ENCODE results near the gene KLHL17. TPM values are rescaled to one million over a fixed set of nuclear protein-coding genes. Genes with fewer than 3 reads are reported as not detected.
"Not testable (repeated sequence)": the region's sequence is repeated elsewhere in the genome, so short reads cannot be mapped to it uniquely, and the experiment has no call there.

Gene KLHL17
- polyA plus RNA-seq, 2 of the 4 experiments (the other 2 are of a cell fraction) = 5.7 to 21.6 TPM

GRCh38 chr1:976791-977190, 16.4 kb downstream of the KLHL17 start:
- H3K4me2 ChIP-seq = peak overlapping the region; percentile 82
- TF ChIP-seq GATA3 (IDR thresholded peaks at IDR 0.05; ENCODE audit: borderline replicate concordance) = peak; percentile 62
- no CpG with 5 or more reads among the region's 39 CpGs for WGBS (ENCODE audit: missing lambda C conversion rate)
- H3K27ac ChIP-seq = peak overlapping the region in 1 of 2 experiments; percentile 90; a peak in 3 of 6 replicates
- CTCF ChIA-PET = interaction anchor here (0.9 to 3.7 kb wide), 10 partner anchors 10 to 110 kb away, joined by 3 to 26 read pairs (median 4); partner anchors contain the start of gene PLEKHN1
- not testable (repeated sequence) for FAIRE-seq; DNase-seq (ENCODE audit: low read depth in 1 of 2, low spot score in 1 of 2); H3K9me3 ChIP-seq; ATAC-seq; H3K4me1 ChIP-seq
- H3K4me3 ChIP-seq = peak overlapping the region; percentile 38; the same call in 1 of the 3 replicates
- POLR2A ChIA-PET = interaction anchor here (0.9 to 1.4 kb wide), 5 partner anchors 9 to 36 kb away, joined by 3 to 14 read pairs (median 4); partner anchors contain the start of genes NOC2L and PLEKHN1

GRCh38 chr1:978069-978834, 17.9 kb downstream of the KLHL17 start:
- no peak overlapping the region for H3K4me3 ChIP-seq
- TF ChIP-seq SMC3 (IDR thresholded peaks at IDR 0.05) = no peak
- TF ChIP-seq E2F6 (IDR thresholded peaks at IDR 0.05; ENCODE audit: borderline replicate concordance, low read depth) = no peak
- TF ChIP-seq RARB (CRISPR knock-in tag; IDR thresholded peaks at IDR 0.05) = no peak
- TF ChIP-seq PHF8 (IDR thresholded peaks at IDR 0.05; ENCODE audit: borderline replicate concordance, low read depth) = no peak
- TF ChIP-seq BHLHE40 (IDR thresholded peaks at IDR 0.05; ENCODE audit: low read depth, low read length) = no peak
- no peak for TF ChIP-seq CTCF (IDR thresholded peaks at IDR 0.05)
- TF ChIP-seq GATA3 (IDR thresholded peaks at IDR 0.05; ENCODE audit: borderline replicate concordance) = no peak
- no peak for TF ChIP-seq HOXA7 (CRISPR knock-in tag; IDR thresholded peaks at IDR 0.05)
- no peak for TF ChIP-seq HES2 (IDR thresholded peaks at IDR 0.05)
- no peak for TF ChIP-seq PBX3 (IDR thresholded peaks at IDR 0.05)
- TF ChIP-seq SREBF2 (IDR thresholded peaks at IDR 0.05) = no peak
- no peak for TF ChIP-seq EHF (CRISPR knock-in tag; IDR thresholded peaks at IDR 0.05)
- TF ChIP-seq KDM5A (IDR thresholded peaks at IDR 0.05) = no peak
- TF ChIP-seq CHD2 (IDR thresholded peaks at IDR 0.05; ENCODE audit: low read length, partially characterized antibody) = no peak
- no peak for TF ChIP-seq FOSL2 (IDR thresholded peaks at IDR 0.05)
- no peak for TF ChIP-seq FOSL2 (CRISPR knock-in tag; IDR thresholded peaks at IDR 0.05)
- no peak for TF ChIP-seq FOSB (CRISPR knock-in tag; IDR thresholded peaks at IDR 0.05)
- TF ChIP-seq REST (IDR thresholded peaks at IDR 0.05) = no peak
- TF ChIP-seq EHMT2 (IDR thresholded peaks at IDR 0.05; ENCODE audit: low read depth) = no peak
- DNase-seq (ENCODE audit: low read depth in 1 of 2, low spot score in 1 of 2) = no peak
- H3K4me2 ChIP-seq = peak overlapping the region; percentile 48; the same call in 1 of the 3 replicates
- 0 out of 6 replicates have a peak, but pooled peaks of 1 of the 2 experiments have one; percentile 10 for ATAC-seq
- CTCF ChIA-PET = no interaction called here
- POLR2A ChIA-PET = no interaction called here
- no peak for FAIRE-seq
- peaks cover 7% of the 10 kb centered on the region; the same call in 1 of the 3 replicates for H3K4me1 ChIP-seq
- no peaks in the 10 kb centered on the region for H3K9me3 ChIP-seq
- 0 out of 6 replicates have a peak overlapping the region, but pooled peaks of 1 of the 2 experiments have one; percentile 66 for H3K27ac ChIP-seq
- 67% methylated on average over 20 of the region's 44 CpGs for WGBS (ENCODE audit: missing lambda C conversion rate)
